Uterus (tissue), 2 donors: ENCODE results near the gene DNAJC15.
"Not testable (repeated sequence)": the region's sequence is repeated elsewhere in the genome, so short reads cannot be mapped to it uniquely, and the experiment has no call there.

Experiments used
- CTCF ChIP-seq, 4 experiments: fragments of 200-600 bp in 2 of 4; fragments of 450-650 bp in 2 of 4; sonication (generic) in 2 of 4; IDR thresholded peaks; one replicate each; pipeline ENCODE4 v1.5.1; 2016 to 2019; ENCODE audit warnings: antibody characterized with exemption in 4 of 4, mild to moderate bottlenecking in 2 of 4, moderate library complexity in 1 of 4
- POLR2A ChIP-seq, 2 donors: fragments of 450-650 bp; IDR thresholded peaks; one replicate each; pipeline ENCODE4 v1.6.1; 2016; ENCODE audit warnings: antibody characterized with exemption in 2 of 2, mild to moderate bottlenecking in 1 of 2, moderate library complexity in 1 of 2

GRCh38 chr13:43060806-43061205 is 37.4 kb downstream of the DNAJC15 start:
- not testable (repeated sequence) for TF ChIP-seq CTCF, POLR2A (IDR thresholded peaks at IDR 0.05)
